NCI-H2081 (cell line): ENCODE measurements around the gene MAML2.

ENCODE experiments used
- DNase-seq, 2 experiments: peaks; one replicate each; lab custom pipeline; 2025; lab: John Stamatoyannopoulos, UW

The MAML2 gene

DNA sequence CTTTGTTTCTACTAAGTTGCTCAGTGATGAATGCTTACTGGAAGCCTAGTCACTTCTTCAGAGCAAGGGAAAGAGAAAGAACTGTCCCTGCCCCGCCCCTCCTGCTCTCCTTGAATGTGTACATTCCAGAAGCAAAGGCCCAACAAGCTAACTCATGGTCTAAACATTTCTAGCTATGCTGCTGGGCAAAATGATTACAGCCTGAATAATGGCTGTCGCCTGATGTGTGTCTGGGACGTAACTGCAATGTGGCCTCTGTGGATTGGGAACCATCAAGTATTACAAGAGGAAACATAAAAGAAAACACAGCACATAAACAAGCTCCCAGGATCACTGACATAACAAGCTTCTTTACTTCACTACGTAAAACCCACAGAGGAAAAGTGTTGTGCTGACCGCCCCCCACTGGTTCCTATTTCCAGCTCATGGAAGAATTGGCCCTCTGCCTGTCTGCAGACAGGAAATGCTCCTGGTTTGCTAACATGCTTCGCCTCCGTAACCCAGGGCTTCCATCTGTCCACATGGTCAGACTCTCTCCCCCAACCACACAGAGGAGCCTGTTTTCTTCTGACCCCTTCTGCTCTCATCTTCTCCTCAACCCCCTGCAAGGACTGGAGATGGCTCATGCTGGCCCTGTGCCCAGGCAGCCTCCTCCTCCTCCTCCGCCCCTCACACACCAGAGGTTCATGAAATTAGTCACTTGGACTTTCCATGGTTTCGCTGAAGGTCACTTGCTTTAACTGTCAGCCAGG, 187.2 kb downstream of the MAML2 start:
- DNase-seq = peak; percentile 23 to 68

DNA sequence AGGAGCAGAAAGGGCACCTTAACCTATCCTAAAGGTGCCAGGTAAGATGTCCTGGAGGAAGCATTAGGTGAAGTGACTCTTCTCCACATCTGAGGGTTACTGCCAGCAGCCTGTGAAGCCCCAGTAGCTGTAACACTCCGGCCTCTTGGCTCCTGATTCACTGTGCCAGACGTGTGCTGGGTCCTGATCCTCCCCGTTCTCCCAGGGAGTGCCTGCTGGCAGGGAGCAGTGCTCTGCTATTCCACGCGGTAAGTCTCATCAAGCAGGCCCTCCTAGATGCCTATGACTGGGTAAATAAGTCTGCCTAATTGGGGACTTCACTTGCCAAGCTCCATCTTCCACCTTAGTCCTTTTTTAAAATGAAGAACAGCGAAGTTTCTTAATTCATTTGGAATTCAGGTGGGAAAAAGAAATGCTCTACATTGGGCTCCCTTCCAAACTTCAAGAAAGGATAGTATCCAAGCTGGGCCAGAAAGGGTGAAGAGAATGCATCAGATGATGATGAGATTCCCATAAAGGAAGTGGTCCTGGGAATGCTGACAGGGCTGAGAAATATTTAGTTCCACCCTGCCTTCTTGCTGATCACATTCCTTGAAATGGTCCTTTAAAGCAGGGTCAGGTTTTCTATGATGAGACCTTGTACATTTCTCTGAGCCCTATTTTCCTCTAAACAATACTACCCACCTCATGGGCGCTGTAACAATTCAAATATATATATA, 188.0 kb downstream of the MAML2 start:
- no peak for DNase-seq

DNA sequence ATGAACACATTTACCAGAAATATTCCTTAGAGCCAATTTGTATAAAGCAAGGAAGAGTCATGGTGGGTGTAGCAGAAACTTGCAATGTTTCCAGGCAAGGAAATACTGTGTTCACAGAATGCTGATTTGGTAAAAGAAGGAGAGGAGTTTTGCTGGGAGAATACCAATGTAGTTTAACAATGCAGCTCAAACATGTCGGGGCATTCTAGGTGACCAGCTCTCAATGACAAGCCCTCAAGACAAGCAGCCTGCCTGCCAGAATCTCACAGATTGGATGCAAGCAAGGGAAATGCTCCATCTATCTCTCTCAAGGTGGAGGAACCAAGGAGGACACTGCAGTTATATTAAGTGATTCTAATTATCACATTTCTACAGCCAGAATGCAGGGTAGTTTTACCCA, 190.4 kb downstream of the MAML2 start:
- DNase-seq = no peak

DNA sequence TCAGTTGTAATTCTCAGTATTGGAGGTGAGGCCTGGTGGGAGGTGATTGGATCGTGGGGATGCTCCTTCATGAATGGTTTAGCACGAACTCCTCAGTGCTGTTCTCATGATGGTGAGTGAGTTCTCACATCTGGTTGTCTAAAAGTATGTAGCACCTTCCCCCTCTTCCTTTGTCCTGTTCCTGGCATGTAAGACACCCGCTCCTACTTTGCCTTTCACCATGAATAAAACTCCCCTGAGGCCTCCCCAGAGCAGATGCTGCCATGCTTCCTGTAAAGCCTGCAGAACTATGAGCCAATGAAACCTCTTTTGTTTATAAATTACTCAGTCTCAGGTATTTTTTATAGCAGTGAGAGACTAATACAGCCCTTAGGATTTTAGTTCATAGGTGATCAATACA, 191.5 kb downstream of the MAML2 start:
- DNase-seq = no peak

DNA sequence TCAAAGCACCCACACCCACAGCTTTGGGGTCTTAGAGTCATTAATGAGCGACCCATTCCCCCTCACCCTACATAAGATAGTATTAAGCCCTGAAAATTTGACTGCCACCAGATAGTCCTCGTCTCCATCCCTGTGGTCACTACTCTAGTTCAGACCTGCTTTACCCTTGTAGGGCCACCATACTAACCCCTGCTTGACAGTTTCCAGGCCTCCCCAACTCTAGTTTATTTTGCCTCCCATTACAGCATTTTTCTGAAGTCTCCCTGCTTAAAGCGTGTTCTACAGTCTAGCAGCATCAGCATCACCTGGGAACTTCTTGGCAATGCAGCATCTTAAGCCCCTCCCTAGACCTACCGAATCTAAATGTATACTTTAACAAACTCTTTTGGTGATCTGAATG, 192.4 kb downstream of the MAML2 start:
- no peak for DNase-seq

DNA sequence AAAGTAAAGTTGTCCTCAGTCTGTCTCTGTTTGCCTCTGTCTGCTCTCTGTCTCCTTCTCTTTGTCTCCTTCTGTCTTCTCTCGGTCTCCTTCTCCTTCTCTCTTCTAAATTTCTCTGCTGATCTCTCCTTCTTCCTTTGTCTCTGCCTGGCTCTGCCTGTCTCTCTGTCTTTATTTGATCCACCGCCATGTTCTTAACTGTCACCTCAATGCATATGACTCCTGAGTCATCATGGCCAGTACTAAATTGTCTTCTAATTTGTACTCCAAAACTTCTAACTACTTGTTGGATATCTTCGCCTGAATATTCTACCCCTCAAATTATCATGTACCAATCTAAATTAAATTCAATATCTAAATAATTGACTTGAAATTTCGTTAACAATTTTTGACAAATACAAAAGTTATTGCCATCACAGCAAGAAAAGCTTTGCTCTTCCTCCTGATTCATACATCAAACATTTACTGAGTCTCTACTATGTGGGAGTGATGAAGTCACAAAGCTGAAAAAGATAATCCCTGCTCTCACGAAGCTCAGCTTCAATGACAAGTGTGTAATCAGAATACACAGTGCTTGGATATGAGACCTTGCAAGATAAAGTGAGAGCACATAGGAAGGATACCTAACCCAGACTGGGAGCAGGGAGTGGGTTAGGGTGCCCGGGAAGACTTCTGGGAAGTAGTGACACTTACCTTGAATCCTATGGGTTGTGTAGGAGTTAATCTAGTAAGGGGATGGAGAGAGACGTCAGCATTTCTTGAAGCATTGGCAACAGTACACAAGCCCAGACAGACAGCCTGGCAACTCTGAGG, 193.0 kb downstream of the MAML2 start:
- DNase-seq = no peak

DNA sequence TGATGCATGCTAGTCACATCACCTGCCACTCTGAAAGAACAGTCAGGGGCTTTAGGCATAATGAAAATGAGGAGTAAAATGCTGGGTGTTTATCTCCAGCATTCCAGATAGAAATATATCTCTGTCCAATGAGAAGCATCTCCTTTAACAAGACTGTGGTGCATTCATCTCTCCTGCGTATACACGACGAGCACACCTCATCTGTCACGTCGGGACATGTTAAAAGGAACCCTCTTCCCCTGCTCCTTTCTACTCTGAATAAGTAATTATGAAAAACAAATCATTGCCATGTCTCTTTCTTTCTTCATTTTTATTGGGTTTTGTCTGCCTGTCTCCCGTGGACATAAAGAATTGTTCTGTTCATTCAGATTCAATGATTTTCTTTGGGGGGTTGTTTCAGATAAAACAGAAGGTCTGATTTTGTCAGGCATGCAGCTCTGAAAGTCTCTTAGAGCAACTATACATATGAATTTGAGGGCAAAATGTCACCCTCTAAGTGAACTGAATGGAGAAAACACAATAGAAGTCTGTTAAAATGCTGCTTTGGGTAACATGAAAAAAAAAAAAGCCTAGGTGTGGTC, 195.0 kb downstream of the MAML2 start:
- DNase-seq = no peak

DNA sequence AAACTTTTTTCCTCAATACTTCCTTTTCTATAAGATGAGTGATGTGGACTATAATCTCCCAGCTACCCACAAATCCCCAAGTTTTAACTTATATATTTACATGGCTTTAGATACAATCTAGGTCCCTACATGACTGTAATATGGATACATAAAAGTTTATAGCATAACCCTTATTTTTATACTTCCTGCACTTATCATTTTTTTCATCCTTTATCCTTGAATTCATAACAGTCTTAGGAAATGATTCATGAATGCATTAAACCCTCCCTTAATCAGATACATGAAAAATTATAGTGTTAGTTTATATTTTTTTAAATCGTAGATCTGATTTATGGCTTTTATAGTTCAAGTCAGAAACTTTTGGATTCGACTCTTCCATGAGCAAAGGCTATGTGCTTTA, 195.8 kb downstream of the MAML2 start:
- DNase-seq = no peak

DNA sequence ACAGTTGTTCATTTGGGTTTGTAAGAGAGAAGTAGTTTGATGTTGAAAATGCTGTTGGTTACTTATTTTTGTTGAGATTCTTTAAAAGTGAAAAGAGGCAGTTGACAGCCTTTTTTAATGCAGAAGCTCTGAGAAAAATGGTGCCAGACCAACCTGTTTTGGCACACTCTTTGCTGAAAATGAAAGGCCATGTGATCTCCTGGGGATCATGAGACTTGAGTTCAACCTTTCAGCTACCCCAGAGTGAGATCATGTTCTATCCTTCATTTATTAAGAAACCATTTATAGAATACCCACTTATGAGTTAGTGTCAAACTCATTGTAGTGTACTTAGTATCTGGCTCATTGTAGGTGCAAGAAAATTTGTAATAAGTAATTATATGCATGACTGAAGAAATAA, 196.2 kb downstream of the MAML2 start:
- DNase-seq = no peak

DNA sequence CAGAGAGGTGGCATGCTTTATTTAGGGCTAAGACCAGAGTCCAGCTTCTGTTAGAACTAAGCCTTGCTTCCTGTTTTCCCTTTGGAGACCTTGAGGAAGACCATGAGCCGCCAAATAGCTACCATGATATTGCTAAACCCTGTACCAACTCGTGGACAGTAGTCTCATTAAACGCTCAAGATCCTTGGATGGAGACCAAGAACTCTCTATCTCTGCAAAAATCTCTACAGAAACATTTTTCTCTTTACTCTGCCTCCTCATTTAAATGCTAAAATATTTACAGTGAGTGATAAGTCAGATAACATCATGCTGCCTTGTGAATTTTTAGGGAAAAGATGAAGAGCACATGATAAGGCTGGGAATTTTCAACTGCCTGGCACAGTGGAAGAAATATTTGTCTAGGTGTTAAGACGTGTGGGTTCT, 197.8 kb downstream of the MAML2 start:
- DNase-seq = no peak

DNA sequence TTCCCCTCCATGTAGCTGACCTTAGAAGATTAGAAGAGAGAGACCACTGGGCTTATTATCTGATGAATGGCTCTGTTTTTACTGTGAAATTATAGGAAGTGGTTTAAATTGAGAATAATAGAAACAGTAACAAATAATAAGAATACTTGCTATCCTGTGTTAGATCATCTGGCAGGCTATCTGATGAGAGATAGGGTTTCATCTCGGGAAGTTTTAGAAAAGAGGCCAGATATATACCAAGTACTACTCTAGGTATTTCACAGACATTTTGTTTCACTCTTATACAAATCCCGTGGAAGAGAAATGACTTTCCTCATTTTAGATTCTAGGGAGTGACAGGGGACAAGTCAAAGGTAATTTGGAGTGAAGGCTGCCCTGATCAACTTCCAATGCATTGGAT, 198.4 kb downstream of the MAML2 start:
- DNase-seq = no peak

DNA sequence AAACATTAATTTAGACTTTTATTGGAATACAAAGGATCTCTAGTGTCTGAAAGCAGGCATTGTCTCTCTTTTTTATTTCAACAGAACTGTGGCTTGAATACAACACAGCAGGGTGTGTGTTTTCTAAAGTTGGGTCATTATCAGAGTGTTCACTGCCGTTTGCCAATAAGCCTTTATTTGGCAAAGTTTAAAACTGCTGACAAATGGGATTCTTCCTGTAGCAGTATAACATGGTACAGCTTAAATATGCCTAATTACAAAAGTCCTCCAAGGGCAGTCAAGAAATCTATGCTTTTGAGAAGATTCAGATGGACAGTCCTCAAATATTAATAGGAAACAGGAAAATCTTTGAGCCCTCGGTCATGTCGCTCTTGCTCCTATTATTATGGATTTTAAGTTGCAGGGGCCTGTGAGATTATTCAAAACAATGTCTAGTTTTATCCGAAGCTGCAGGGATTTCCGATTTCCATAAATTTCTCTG, 199.9 kb downstream of the MAML2 start:
- DNase-seq = peak in 1 of 2 experiments; percentile 44

DNA sequence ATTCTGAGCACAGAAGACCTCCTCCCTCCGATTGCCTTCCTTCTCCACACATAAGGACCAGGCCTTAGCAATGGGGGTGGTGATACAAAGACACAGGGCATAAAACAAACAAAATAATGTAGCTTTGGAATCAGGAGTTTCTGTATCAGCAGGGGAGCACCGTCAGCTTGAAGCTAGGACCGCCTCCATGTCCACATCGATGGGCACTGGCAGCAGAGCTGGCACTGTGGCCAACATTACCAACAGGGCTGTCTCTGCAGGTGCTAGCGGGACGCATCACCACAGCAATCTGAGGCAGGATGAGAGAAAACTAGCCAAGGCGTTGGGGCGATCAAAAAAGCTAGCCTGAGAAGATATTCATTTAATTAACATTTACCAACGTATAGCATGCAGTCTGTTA, 201.4 kb downstream of the MAML2 start:
- DNase-seq = peak in 1 of 2 experiments; percentile 33

DNA sequence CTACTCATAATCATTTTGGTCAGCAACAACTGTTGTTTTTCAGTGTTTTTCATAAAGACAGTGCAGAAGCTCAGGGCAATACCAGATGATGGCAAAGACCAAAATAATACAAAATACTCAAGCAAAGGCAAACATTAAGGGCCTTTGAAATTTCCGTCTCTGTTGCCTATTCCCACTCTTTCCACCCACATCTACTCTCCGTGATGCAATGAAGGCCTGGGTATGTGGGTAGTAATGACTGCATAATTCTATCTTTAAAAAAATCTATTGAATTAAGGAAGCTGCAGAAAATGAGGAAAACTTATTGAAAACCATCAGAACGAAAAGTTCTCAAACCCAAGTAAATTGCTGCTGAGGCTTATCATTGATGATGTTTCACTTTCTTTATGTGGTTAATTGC, 203.3 kb downstream of the MAML2 start:
- no peak for DNase-seq

DNA sequence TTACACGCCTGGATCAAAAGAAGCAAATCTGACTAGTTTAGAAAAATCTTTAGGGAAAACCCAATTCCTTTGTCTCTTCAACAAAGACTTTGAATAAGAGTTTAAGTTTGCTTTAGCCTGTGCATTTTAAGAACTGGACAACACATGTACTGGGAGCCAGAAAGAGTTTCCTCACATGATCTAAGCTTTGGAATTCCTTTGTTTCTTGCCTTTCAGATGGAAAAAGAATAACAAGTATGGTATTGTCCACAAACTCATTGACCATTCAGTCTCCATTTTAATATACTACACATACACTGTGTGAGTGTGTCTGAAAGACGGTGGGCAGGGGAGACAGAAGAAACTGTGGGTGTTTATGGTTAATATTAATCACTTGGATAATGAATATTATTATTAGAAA, 205.6 kb downstream of the MAML2 start:
- no peak for DNase-seq

DNA sequence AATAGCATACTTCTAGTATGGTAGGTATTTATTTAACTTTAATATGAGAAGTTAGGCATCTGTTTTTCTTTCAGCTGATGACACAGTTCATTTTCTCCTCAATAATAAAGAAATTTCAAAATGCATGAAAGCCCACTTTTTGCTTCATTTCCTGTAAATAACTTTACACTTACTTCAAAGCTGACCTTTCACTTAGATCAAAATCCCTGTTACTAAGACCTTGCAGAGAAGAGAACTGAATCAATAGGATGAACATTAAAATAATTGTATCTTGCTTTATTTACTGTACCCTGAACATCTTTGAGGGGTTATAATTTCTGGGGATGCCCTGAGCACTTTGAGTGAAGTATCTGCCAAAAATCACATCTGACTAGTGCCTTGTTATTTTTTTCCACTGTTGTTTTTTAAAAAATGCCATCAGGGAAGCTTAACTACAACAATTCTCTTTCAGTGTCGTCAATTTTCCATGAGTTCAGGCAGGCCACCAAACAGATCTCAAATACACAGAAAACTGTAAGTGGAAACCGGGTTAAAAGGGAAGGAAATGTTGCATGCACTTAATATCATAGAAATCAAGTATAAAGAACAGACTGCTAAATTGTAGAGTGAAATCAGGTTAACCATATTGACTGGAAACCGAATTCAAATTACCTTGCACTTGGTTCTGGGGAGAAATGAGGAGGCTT, 206.2 kb downstream of the MAML2 start:
- no peak for DNase-seq

DNA sequence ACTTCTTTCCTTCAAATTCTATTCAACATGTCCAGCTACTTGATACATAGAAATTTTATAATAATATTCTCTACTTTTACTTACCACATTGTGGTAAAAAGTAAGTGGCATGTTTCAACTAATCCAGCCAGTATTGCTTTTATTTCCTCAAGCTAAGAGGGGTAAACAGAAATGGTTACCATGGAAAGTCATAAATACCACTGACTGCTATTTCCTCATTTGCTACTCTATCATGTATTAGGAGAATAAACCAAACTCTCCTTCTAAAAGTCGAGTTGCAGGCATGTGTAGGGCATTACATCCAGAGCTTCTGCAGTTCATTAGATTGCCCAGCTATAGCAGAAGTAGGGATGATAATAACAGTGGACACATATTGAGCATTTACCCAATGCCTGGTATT, 208.4 kb downstream of the MAML2 start:
- no peak for DNase-seq

DNA sequence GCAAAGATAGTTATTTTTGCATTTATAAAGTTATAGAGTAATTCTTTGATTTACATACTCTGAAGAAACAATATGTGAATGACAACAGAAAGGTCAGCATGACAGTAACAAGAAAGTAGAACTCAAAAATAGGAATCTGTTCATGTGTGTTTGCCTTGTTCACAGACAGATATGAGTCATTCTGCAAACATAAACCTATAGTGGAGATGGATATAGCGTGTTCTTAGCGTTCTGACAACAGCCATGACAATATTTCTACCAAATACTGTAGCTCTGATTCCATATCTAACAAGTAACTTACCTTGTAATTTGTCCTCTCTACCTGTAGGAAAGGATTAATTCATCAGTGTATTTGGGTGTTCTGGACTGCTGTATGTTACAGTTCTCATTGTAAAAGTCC, 210.6 kb downstream of the MAML2 start:
- DNase-seq = no peak

DNA sequence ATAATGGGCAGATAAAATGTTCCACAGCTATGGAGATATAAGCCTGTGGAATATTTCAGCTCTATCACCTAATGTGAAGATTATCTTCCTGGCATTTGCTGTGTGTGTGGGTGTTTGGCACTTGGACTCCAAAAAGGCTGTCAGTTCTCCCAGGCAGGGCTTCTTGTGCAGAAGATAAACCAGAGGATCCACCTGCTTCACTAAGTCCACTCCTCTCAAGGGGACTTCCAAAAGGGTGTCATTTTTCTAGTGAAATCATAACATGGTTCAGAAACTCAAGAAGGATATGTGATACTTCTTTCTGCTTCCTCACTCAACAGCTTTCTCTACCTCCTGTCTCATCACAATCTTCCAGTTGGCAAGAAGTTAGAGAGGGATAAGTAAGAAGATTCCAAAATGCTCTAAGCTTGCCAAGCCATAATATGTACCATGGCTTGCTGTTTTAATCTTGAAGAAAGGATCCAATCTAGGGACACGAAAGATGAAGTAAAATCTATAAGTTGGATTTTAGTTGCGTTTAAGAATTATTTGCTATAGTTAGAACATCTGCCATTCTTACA, 212.9 kb downstream of the MAML2 start:
- DNase-seq = no peak

DNA sequence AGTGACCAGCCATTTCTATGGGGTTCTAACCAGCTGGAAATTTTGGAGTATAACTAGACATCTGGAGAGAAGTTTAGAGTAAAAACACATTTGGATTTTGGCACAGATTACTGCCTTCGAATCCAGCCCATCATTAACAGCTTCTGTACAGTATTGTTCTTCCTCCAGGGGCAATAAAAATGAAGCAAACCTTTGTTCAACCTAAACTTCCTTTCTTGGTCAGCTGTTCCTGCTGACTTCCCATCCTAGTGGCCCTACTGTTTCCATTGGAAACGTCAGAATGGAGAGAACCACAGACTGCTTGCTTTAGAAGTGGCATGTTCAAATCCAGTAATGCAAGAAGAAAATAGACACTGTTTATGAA, 215.4 kb downstream of the MAML2 start:
- DNase-seq = peak in 1 of 2 experiments; percentile 27

DNA sequence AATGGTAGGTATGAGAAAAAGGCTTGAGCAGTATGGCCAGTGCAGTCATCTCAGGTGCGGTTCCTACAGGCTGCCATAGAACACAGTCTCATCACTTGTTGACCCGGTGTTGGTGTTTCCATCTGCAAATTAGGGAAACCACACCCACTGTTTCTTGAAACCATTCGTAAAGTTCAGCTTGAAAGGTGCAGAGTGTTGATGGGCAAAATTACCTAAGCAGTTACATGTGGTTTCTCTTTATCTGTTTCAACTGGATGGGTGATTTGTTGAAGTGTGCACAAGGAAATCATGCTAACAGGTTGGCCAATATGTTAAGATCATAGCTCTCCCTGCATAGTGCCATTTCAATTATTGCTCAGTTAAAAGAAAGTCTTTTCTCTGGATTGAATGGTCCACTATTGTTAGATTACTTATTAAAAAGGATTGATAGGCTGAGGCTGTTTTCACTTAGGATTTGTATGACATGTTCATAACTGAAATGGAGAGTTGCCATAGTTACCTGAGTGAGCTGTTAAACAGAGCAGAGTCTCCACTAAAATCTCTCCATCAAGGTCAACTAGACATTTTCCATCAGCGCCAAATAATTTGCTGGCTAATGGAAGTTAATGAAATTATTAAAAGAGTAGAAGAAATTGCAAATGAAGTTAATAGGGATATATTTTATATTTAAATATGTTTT, 215.9 kb downstream of the MAML2 start:
- DNase-seq = no peak
